NOMO-1 treated with DMSO at 0.1 percent for 48 hours (cell line): Measurements from ENCODE around the gene FAM222B.

Source experiments
- DNase-seq: peaks from one replicate; lab custom pipeline; 2025; ENCODE audit not compliant: unreplicated experiment; lab: John Stamatoyannopoulos, UW

Gene FAM222B

GRCh38 chr17:28715217-28715616 lies 127.4 kb downstream of the FAM222B start:
- DNase-seq: no peak

- no peak for DNase-seq
Measured at GRCh38 chr17:28714281-28714680, 128.3 kb downstream of the FAM222B start.

GRCh38 chr17:28712705-28713415 lies 129.7 kb downstream of the FAM222B start:
- DNase-seq: no peak

- peak; percentile 71 for DNase-seq
Measured at GRCh38 chr17:28712032-28712704, 130.4 kb downstream of the FAM222B start.

- DNase-seq: peak; percentile 33
Measured at GRCh38 chr17:28711723-28712031, 130.9 kb downstream of the FAM222B start, which contains the start of gene PROCA1. PROCA1 (minus strand) TSS chr17:28711888; CDS start chr17:28711660, 228 bp downstream.

- DNase-seq: peak; percentile 85
Measured at GRCh38 chr17:28710861-28711722, 131.5 kb downstream of the FAM222B start.

GRCh38 chr17:28707339-28707720 lies 135.3 kb downstream of the FAM222B start:
- no peak for DNase-seq

- no peak for DNase-seq
Measured at GRCh38 chr17:28706471-28707338, 135.9 kb downstream of the FAM222B start.
